Sigmoid colon (tissue), 7 donors: Measurements from ENCODE around the gene DNAAF1. TPM values are rescaled to one million over a fixed set of nuclear protein-coding genes. Genes with fewer than 3 reads are reported as not detected.

Experiments
- DNase-seq: peaks from one replicate; pipeline ENCODE4 v3.0.0-alpha.2; 2019
- H3K27ac ChIP-seq, 4 donors: fragments of 200-600 bp; sonication (generic); one replicate each; pipeline ENCODE4 v1.5.1; 2016 to 2019; ENCODE audit warnings: mild to moderate bottlenecking in 1 of 4
- H3K27me3 ChIP-seq, 3 donors: fragments of 200-600 bp; sonication (generic); one replicate each; pipeline ENCODE4 v1.5.1; 2019; ENCODE audit warnings: mild to moderate bottlenecking in 1 of 3
- H3K36me3 ChIP-seq, 4 donors: fragments of 200-600 bp; sonication (generic); one replicate each; pipeline ENCODE4 v1.5.1; 2016 to 2019
- H3K4me1 ChIP-seq, 4 donors: fragments of 200-600 bp; sonication (generic); one replicate each; pipeline ENCODE4 v1.5.1; 2017 to 2019
- H3K4me3 ChIP-seq, 4 donors: fragments of 200-600 bp; sonication (generic); one replicate each; pipeline ENCODE4 v1.5.1; 2017 to 2019; ENCODE audit warnings: mild to moderate bottlenecking in 2 of 4, moderate library complexity in 1 of 4
- H3K9me3 ChIP-seq, 4 donors: fragments of 200-600 bp in 3 of 4; sonication (generic) in 3 of 4; one replicate each; pipeline versions ENCODE4 v1.5.1 to v1.6.1; 2013 to 2019
- EP300 ChIP-seq, 4 donors: sonication (generic); formaldehyde crosslinking; IDR thresholded peaks; one replicate each; pipeline ENCODE4 v1.6.1; 2017; ENCODE audit warnings: antibody characterized with exemption in 4 of 4
- POLR2A ChIP-seq, 2 donors: fragments of 450-650 bp; IDR thresholded peaks; one replicate each; pipeline ENCODE4 v1.6.1; 2016; ENCODE audit warnings: antibody characterized with exemption in 2 of 2, mild to moderate bottlenecking in 2 of 2, moderate library complexity in 2 of 2
- POLR2AphosphoS5 ChIP-seq, 4 donors: sonication (generic); formaldehyde crosslinking; IDR thresholded peaks; one replicate each; pipeline ENCODE4 v1.6.1; 2017; ENCODE audit warnings: antibody characterized with exemption in 4 of 4
- WGBS, 2 donors: extraction: QIAGEN DNeasy Blood & Tissue Kit; methylation state at CpG; one replicate each; pipeline ENCODE4 v1.1.7; 2013; 5-methylcytosine and 5-hydroxymethylcytosine counted together
- intact Hi-C: fragments of 100-400 bp; cut with DNase I; formaldehyde crosslinking; loops from one replicate; pipeline ENCODE4 v1.15.1; 2023
- polyA plus RNA-seq, 3 donors: library from polyadenylated mRNA; stranded (reverse); fragments of 200-250 nt; gene quantifications; one replicate each; pipeline ENCODE4 v1.2.3, GENCODE V29; 2013
- total RNA-seq, 4 donors: library from RNA; depleted of rRNA; stranded (reverse); fragments of >200 nt; gene quantifications; one replicate each; pipeline ENCODE4 v1.1.0, GENCODE V29; 2016
- TF ChIP-seq, protein P1 (sequence below), 4 experiments: fragments of 450-650 bp in 3 of 4; fragments of 200-600 bp in 1 of 4; IDR thresholded peaks; one replicate each; pipeline ENCODE4 v1.5.1; 2016 to 2019; ENCODE audit warnings: antibody characterized with exemption in 4 of 4, mild to moderate bottlenecking in 3 of 4, moderate library complexity in 2 of 4
- donor health status: healthy with polysubstance abuse.
- donor health status: Bipolar disorder and iron deficiency.
- donor health status: healthy.

Gene DNAAF1
- total RNA-seq, result under 1 TPM in 1 of 4 donors, not detected in 3; 0.36 TPM
- polyA plus RNA-seq, result under 1 TPM in 1 of 3 donors, not detected in 2; 0.15 TPM

DNA sequence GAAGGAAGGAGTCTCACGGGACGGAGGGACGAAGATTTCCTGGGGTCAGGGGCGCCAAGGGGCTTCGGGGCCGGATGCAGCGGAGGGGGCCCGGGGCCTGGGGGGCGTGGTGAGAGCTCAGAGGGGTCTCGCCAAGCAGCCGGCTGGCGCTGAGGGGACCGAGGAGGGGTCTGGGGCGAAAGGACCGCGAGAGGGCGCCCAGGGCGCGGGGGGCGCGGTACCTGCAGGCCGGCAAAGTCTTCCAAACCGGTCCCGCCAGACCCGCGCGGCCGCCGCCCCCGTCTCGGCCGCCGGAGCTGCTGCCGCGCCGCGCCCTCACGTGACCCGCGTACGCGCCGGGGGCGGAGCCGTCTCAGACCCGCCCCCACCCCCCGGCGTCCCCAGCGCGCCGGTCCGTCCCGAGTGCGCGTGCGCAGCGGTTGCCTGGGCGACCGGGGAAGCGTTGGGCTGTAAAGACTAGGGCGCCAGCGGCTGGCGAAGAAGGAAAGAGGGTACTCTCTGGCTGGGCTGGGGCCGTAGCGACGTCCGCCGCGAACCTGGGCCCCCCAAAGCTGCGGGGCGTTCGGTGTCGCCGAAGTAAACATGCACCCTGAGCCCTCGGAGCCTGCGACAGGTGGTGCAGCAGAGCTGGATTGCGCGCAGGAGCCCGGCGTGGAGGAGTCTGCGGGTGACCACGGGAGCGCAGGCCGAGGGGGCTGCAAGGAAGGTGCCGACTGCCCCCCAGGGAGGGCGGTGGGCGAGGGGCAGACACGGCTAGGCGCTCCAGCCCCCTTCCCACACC lies at the start of gene DNAAF1, which contains the start of gene HSDL1:
DNAAF1 (plus strand) TSS at position 450 of the 781 bp plus-strand sequence; CDS start at position 583, 133 bp downstream.
HSDL1 (minus strand) TSS at position 319 of the 781 bp plus-strand sequence. CDS start 13,856 bp downstream, outside the sequence.
- peak within 1 kb of the TSS; percentile 75 to 85 (median 80) for H3K27ac ChIP-seq
- WGBS, 2 donors, result 1% methylated on average over 89 of the region's 89 CpGs
- H3K9me3 ChIP-seq, result no peaks in the 10 kb centered on the region

DNA sequence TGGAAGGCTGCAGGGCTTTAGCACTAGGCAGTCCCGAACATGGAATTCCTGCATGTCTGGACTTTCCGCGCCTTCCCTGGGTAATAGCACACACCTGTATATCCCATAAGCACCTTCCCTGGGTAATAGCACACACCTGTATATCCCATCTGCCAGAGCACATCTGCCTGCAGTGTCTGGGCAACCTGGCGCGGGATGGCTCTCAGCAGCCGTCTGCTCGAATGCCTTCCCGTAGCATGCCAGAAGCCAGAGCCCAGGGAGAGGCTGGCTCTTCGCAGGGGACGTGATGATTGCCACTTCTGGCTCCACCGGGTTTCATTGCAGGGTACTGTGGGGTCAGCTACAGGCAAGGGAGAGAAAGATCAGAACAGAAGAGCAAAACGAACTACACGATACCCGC lies 49.6 kb upstream of the DNAAF1 start:
- Histone ChIP-seq H3K4me3 (no peak overlapping the region), H3K27me3 (no peaks in the 10 kb centered on the region), H3K9me3 (no peaks in the 10 kb centered on the region), H3K27ac (no peak overlapping the region), H3K36me3 (peaks cover 30 to 96% (median 51%) of the 10 kb centered on the region in 4 donors), H3K4me1 (no peaks in the 10 kb centered on the region)
- intact Hi-C loops, result no loop called here
- TF ChIP-seq, protein P1, sequence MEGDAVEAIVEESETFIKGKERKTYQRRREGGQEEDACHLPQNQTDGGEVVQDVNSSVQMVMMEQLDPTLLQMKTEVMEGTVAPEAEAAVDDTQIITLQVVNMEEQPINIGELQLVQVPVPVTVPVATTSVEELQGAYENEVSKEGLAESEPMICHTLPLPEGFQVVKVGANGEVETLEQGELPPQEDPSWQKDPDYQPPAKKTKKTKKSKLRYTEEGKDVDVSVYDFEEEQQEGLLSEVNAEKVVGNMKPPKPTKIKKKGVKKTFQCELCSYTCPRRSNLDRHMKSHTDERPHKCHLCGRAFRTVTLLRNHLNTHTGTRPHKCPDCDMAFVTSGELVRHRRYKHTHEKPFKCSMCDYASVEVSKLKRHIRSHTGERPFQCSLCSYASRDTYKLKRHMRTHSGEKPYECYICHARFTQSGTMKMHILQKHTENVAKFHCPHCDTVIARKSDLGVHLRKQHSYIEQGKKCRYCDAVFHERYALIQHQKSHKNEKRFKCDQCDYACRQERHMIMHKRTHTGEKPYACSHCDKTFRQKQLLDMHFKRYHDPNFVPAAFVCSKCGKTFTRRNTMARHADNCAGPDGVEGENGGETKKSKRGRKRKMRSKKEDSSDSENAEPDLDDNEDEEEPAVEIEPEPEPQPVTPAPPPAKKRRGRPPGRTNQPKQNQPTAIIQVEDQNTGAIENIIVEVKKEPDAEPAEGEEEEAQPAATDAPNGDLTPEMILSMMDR (IDR thresholded peaks at IDR 0.05), result no peak
- no peak for TF ChIP-seq POLR2A (IDR thresholded peaks at IDR 0.05)
- no peak for TF ChIP-seq POLR2AphosphoS5 (IDR thresholded peaks at IDR 0.05)
- WGBS, 2 donors, result 40 to 80% methylated on average over 14 of the region's 14 CpGs
- DNase-seq, result no peak

More for the DNA sequence above, at the start of gene DNAAF1, which contains the start of gene HSDL1:
- peak within 1 kb of the TSS; percentile 97 to 99 (median 98) for H3K4me3 ChIP-seq
- H3K4me1 ChIP-seq, result peaks cover 0 to 29% (median 17%) of the 10 kb centered on the region in 4 donors
- TF ChIP-seq POLR2AphosphoS5 (IDR thresholded peaks at IDR 0.05), result peak in 3 of 4 donors; percentile 36 to 44 (median 41)
- TF ChIP-seq POLR2A (IDR thresholded peaks at IDR 0.05), result no peak
- no peaks in the 10 kb centered on the region for H3K27me3 ChIP-seq
- peak; percentile 94 for DNase-seq
- H3K36me3 ChIP-seq, result no peaks in the 10 kb centered on the region
- intact Hi-C loops, result loop anchor here (1.0 to 2.0 kb wide), 2 partner anchors 28 to 42 kb away; partner anchors contain the start of genes MBTPS1 and TAF1C

DNA sequence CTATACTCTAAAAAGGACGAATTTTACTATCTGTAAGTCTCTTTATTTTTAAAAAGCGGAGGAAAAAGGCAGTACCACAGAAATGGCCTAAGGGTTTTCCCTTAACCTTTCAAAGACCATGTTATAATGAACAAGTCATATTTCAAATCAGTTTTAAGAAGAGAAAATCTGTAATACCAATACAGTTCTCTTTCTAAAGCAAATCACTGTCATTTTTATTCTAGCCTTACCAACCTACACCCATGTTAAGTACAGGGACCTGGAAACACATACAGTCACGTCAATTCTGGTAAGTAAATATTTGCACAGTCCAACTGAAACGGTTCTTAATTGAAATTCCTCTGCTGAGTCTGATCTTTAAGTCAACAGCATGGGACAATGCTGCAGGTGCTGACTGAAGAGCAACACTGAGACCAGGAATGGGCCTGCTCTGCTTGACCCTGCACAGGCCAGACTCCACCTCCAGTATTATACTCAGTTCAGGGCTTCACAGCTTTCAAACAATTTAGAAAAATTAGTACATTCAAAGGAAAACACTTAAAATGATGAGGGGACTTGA lies 48.6 kb upstream of the DNAAF1 start:
- H3K36me3 ChIP-seq, result peaks cover 21 to 96% (median 43%) of the 10 kb centered on the region in 4 donors
- TF ChIP-seq, protein P1 (IDR thresholded peaks at IDR 0.05), result no peak
- no peak for TF ChIP-seq POLR2AphosphoS5 (IDR thresholded peaks at IDR 0.05)
- no peak for TF ChIP-seq EP300 (IDR thresholded peaks at IDR 0.05)
- no peak overlapping the region for H3K4me3 ChIP-seq
- H3K9me3 ChIP-seq, result no peaks in the 10 kb centered on the region
- H3K4me1 ChIP-seq, result no peaks in the 10 kb centered on the region
- no peak overlapping the region for H3K27ac ChIP-seq
- H3K27me3 ChIP-seq, result no peaks in the 10 kb centered on the region
- DNase-seq, result no peak
- intact Hi-C loops, result no loop called here
- 27 to 71% methylated on average over 4 of the region's 4 CpGs for WGBS, 2 donors

DNA sequence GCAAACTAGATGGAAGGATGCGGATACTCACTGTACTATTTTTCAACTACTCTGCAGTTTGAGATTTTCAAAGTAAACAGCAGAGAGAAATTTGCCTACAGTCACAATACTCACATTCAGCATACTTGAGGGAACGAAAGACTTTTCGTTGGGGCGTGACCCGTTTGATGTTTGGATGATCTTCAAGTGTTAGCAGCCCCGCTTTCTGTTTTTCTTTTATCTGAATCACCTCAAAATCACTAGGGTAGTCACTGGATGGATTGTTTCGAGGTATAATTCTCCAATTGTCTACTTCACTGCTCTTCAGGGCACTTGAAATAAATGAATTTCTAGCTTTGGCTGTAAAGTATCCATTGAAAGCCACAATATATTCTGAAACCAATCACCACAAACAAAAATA lies 46.2 kb upstream of the DNAAF1 start:
- H3K4me1 ChIP-seq, result peaks cover 0 to 7% (median 5%) of the 10 kb centered on the region in 4 donors
- no peak for DNase-seq
- H3K9me3 ChIP-seq, result no peaks in the 10 kb centered on the region
- no peak overlapping the region for H3K27ac ChIP-seq
- intact Hi-C loops, result no loop called here
- 87 to 95% methylated on average over 7 of the region's 7 CpGs for WGBS, 2 donors
- no peak overlapping the region for H3K4me3 ChIP-seq
- H3K27me3 ChIP-seq, result no peaks in the 10 kb centered on the region
- H3K36me3 ChIP-seq, result peaks cover 7 to 76% (median 20%) of the 10 kb centered on the region in 4 donors
- TF ChIP-seq POLR2A (IDR thresholded peaks at IDR 0.05) (no peak), POLR2AphosphoS5 (IDR thresholded peaks at IDR 0.05) (no peak), EP300 (IDR thresholded peaks at IDR 0.05) (no peak)
- TF ChIP-seq, protein P1 (IDR thresholded peaks at IDR 0.05), result no peak

DNA sequence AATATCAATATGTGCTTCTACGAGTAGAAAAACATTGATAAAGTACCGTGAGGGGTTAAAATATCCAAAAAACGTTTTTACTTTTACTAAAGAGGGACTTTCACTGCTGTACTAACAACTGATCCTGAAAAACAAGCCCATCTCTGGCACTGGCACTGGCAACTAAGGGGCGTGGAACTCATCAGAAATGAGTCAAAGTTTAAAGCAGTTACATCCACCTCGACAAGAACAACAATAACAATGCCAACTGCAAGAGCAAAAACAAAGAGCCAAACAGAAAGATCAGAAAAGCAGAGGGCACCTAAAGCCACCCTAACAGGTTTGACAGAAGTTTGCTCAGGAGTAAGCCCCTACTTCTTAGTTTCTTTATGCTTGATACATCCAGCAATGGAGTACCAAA lies 41.4 kb upstream of the DNAAF1 start:
- H3K27me3 ChIP-seq, result no peaks in the 10 kb centered on the region
- no peak overlapping the region for H3K4me3 ChIP-seq
- H3K9me3 ChIP-seq, result no peaks in the 10 kb centered on the region
- TF ChIP-seq POLR2A (IDR thresholded peaks at IDR 0.05) (no peak), POLR2AphosphoS5 (IDR thresholded peaks at IDR 0.05) (no peak), EP300 (IDR thresholded peaks at IDR 0.05) (no peak)
- TF ChIP-seq, protein P1 (IDR thresholded peaks at IDR 0.05), result no peak
- H3K36me3 ChIP-seq, result peaks cover 0 to 29% (median 5%) of the 10 kb centered on the region in 4 donors
- peaks cover 0 to 10% (median 5%) of the 10 kb centered on the region in 4 donors for H3K4me1 ChIP-seq
- intact Hi-C loops, result no loop called here
- H3K27ac ChIP-seq, result no peak overlapping the region
- no peak for DNase-seq
- 19 to 62% methylated on average over 5 of the region's 5 CpGs for WGBS, 2 donors
